MCF 10A (cell line): ENCODE results near the gene DCUN1D2. TPM values are rescaled to one million over a fixed set of nuclear protein-coding genes. Genes with fewer than 3 reads are reported as not detected.

ENCODE experiments used
- BruUV-seq: library from RNA; stranded (reverse); fragments of 400-500 nt; replicated peaks from 2 replicates; lab custom pipeline; 2021; lab: Mats Ljungman, UMichigan
- CTCF ChIA-PET: fragments of 300-600 bp; sonication (Branson Sonifier 250); formaldehyde crosslinking; extraction: SDS; loops from one replicate; lab custom pipeline; 2021; ENCODE audit warnings: antibody characterized with exemption, inconsistent platforms; lab: Yijun Ruan, JAX
- POLR2A ChIA-PET: fragments of 300-600, 350-650 bp; sonication (Branson Sonifier 250); formaldehyde crosslinking; extraction: SDS; loops from one replicate; lab custom pipeline; 2020; ENCODE audit warnings: antibody characterized with exemption, inconsistent platforms; lab: Yijun Ruan, JAX
- DNase-seq: peaks from one replicate; pipeline ENCODE4 v3.0.0-alpha.2; 2018; ENCODE audit not compliant: unreplicated experiment
- H3K27ac Mint-ChIP-seq: one replicate; pipeline ENCODE4 v1.8.0; 2022; ENCODE audit warnings: mild to moderate bottlenecking, low read depth, mixed read lengths; ENCODE audit not compliant: unreplicated experiment
- H3K27me3 Mint-ChIP-seq: one replicate; pipeline ENCODE4 v1.8.0; 2022; ENCODE audit warnings: mixed read lengths; ENCODE audit not compliant: insufficient read depth, unreplicated experiment
- H3K36me3 Mint-ChIP-seq: one replicate; pipeline ENCODE4 v1.8.0; 2022; ENCODE audit warnings: mild to moderate bottlenecking, moderate library complexity, mixed read lengths; ENCODE audit not compliant: insufficient read depth, unreplicated experiment
- H3K4me1 Mint-ChIP-seq: one replicate; pipeline ENCODE4 v1.8.0; 2022; ENCODE audit warnings: mixed read lengths; ENCODE audit not compliant: insufficient read depth, unreplicated experiment
- H3K4me3 Mint-ChIP-seq: one replicate; pipeline ENCODE4 v1.8.0; 2022; ENCODE audit warnings: mild to moderate bottlenecking, moderate library complexity, mixed read lengths; ENCODE audit not compliant: unreplicated experiment
- H3K9me3 Mint-ChIP-seq: one replicate; pipeline ENCODE4 v1.8.0; 2022; ENCODE audit warnings: mixed read lengths; ENCODE audit not compliant: unreplicated experiment
- CTCF ChIP-seq: fragments of 200-600 bp; IDR thresholded peaks from one replicate; pipeline ENCODE4 v1.8.0; 2022; ENCODE audit warnings: antibody characterized with exemption, mild to moderate bottlenecking; ENCODE audit not compliant: unreplicated experiment
- intact Hi-C: fragments of 100-400 bp; cut with micrococcal nuclease; formaldehyde crosslinking; loops from 2 replicates; pipeline ENCODE4 v1.14.1; 2022
- total RNA-seq: library from RNA; stranded (reverse); gene quantifications from 2 replicates; pipeline ENCODE4 v1.2.3, GENCODE V29; 2022

DCUN1D2 gene
- total RNA-seq, 1 experiment from 2014 or later, result 20.4 TPM

GRCh38 chr13:113449693-113450347, 40.7 kb downstream of the DCUN1D2 start:
- no peak for DNase-seq
- ChIA-PET POLR2A (interaction anchor here (1.0 to 1.2 kb wide), 4 partner anchors 20 to 41 kb away, joined by 3 to 4 read pairs (median 3); partner anchors contain the start of gene DCUN1D2), CTCF (interaction anchor here (1.0 kb wide), 1 partner anchor 28 kb away, joined by 3 read pairs; no protein-coding TSS in a partner anchor)
- BruUV-seq, result TSS peak; percentile 77
- Mint-ChIP-seq H3K9me3 (no peaks in the 10 kb centered on the region), H3K27ac (peak overlapping the region; percentile 94), H3K36me3 (peaks cover 20% of the 10 kb centered on the region), H3K27me3 (no peaks in the 10 kb centered on the region), H3K4me1 (peaks cover 6% of the 10 kb centered on the region), H3K4me3 (peak overlapping the region; percentile 85)
- intact Hi-C loops, result loop anchor here (2.0 kb wide), 2 partner anchors 241 to 507 kb away; partner anchors contain the start of genes CUL4A and PCID2
- TF ChIP-seq CTCF, result no peak

GRCh38 chr13:113448885-113449692, 41.4 kb downstream of the DCUN1D2 start:
- TF ChIP-seq CTCF, result no peak
- ChIA-PET POLR2A (interaction anchor here (1.0 to 1.2 kb wide), 3 partner anchors 34 to 42 kb away, joined by 3 to 4 read pairs (median 3); partner anchors contain the start of gene DCUN1D2), CTCF (interaction anchor here (0.7 kb wide), 2 partner anchors 139 to 575 kb away, joined by 3 to 4 read pairs; no protein-coding TSS in a partner anchor)
- intact Hi-C loops, result loop anchor here (2.0 kb wide), 2 partner anchors 240 to 506 kb away; partner anchors contain the start of genes CUL4A and PCID2
- H3K9me3 Mint-ChIP-seq, result no peaks in the 10 kb centered on the region
- DNase-seq, result peak; percentile 95
- H3K27me3 Mint-ChIP-seq, result no peaks in the 10 kb centered on the region
- peaks cover 6% of the 10 kb centered on the region for H3K4me1 Mint-ChIP-seq
- peaks cover 13% of the 10 kb centered on the region for H3K36me3 Mint-ChIP-seq
- H3K27ac Mint-ChIP-seq, result peak overlapping the region; percentile 94
- peak overlapping the region; percentile 85 for H3K4me3 Mint-ChIP-seq
- BruUV-seq, result no TSS peak

GRCh38 chr13:113448545-113448884, 42.0 kb downstream of the DCUN1D2 start:
- ChIA-PET CTCF (interaction anchor here (0.7 kb wide), 2 partner anchors 139 to 574 kb away, joined by 3 to 4 read pairs; no protein-coding TSS in a partner anchor), POLR2A (interaction anchor here (0.6 to 0.8 kb wide), 2 partner anchors 172 to 239 kb away, joined by 3 to 4 read pairs; partner anchors contain the start of gene CUL4A)
- no peaks in the 10 kb centered on the region for H3K27me3 Mint-ChIP-seq
- H3K36me3 Mint-ChIP-seq, result peaks cover 9% of the 10 kb centered on the region
- peak overlapping the region; percentile 94 for H3K27ac Mint-ChIP-seq
- H3K4me3 Mint-ChIP-seq, result peak overlapping the region; percentile 85
- no peaks in the 10 kb centered on the region for H3K9me3 Mint-ChIP-seq
- DNase-seq, result peak; percentile 9
- TSS peak; percentile 68 for BruUV-seq
- no peak for TF ChIP-seq CTCF
- peaks cover 6% of the 10 kb centered on the region for H3K4me1 Mint-ChIP-seq
- intact Hi-C loops, result loop anchor here (2.0 kb wide), 2 partner anchors 240 to 506 kb away; partner anchors contain the start of genes CUL4A and PCID2
